ENCODE results near the gene PIK3CG.
A peak's percentile ranks its signal among the peaks of the same experiment; 100 is the strongest.
"Not testable (repeated sequence)": the region's sequence is repeated elsewhere in the genome, so short reads cannot be mapped to it uniquely, and the experiment has no call there.

PIK3CG gene

DNA sequence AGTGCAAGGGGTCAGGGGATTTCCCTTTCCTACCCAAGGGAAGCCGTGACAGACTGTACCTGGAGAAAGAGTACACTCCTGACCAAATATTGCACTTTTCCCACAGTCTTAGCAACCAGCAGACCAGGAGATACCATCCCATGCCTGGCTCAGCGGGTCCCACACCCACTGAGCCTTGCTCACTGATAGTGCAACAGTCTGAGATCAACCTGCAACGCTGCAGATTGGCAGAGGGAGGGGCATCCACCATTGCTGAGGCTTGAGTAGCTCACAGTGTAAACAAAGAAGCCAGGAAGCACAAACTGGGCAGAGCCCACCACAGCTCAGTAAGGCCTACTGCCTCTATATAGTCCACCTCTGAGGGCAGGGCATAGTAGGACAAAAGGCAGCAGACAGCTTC is 53.9 kb downstream of the PIK3CG start:
- no peak for TF ChIP-seq ZNF70 (CRISPR knock-in tag; IDR thresholded peaks at IDR 0.05)
- TF ChIP-seq PATZ1 (CRISPR knock-in tag; IDR thresholded peaks at IDR 0.05; ENCODE audit: borderline replicate concordance), result no peak
- no peak for ATAC-seq

DNA sequence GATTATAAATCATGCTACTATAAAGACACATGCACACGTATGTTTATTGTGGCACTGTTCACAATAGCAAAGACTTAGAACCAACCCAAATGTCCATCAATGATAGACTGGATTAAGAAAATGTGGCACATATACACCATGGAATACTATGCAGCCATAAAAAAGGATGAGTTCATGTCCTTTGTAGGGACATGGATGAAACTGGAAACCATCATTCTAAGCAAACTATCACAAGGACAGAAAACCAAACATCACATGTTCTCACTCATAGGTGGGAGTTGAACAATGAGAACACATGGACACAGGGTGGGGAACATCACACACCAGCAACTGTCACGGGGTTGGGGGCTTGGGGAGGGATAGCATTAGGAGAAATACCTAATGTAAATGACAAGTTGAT is 59.4 kb downstream of the PIK3CG start:
- not testable (repeated sequence) for ATAC-seq

DNA sequence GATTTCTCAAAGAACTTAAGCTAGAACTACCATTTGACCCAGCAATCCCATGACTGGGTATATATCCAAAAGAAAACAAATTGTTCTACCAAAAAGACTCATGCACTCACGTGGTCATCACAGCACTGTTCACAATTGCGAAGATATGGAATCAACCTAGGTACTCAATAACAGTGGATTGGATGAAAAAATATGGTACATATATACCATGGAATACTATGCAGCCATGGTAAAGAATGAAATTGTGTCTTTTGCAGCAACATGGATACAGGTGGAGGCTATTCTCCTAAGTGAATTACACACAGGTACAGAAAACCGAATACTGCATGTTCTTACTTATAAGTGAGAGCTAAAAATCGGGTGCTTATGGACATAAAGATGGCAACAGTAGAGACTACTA is 61.8 kb downstream of the PIK3CG start:
- TF ChIP-seq TSHZ2 (CRISPR knock-in tag; IDR thresholded peaks at IDR 0.05) (no peak), ZNF8 (CRISPR knock-in tag; IDR thresholded peaks at IDR 0.05) (peak; percentile 64)
- no peak for ATAC-seq

DNA sequence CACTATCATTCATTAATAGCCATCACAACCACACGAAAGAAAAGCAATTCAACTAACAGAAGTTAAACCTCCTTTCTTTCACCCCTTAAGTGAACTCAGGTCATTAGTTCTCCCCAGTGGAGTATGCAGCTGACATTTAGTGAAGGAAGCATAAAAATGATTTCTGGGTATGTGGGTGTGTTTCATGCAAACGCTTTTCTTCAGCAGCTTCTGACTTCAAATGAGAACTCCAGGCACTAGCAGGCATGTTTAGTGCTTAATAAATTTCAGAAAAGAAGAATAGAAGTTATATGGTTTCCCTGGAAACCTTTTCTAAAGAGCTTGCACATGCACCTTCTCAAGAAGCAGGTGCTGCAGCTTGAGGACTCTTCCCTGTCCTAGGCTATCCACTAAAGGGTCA is 62.5 kb downstream of the PIK3CG start:
- TF ChIP-seq TCF4 (CRISPR knock-in tag; IDR thresholded peaks at IDR 0.05; ENCODE audit: borderline replicate concordance) (no peak), POU6F1 (CRISPR knock-in tag; IDR thresholded peaks at IDR 0.05; ENCODE audit: borderline replicate concordance, low read depth) (no peak), BACH2 (CRISPR knock-in tag; IDR thresholded peaks at IDR 0.05; ENCODE audit: borderline replicate concordance) (no peak), PATZ1 (CRISPR knock-in tag; IDR thresholded peaks at IDR 0.05; ENCODE audit: borderline replicate concordance) (no peak), CSDC2 (CRISPR knock-in tag; IDR thresholded peaks at IDR 0.05) (no peak), PPARA (CRISPR knock-in tag; IDR thresholded peaks at IDR 0.05; ENCODE audit: borderline replicate concordance) (no peak), ESRRG (CRISPR knock-in tag; IDR thresholded peaks at IDR 0.05) (no peak), ZC3H10 (CRISPR knock-in tag; IDR thresholded peaks at IDR 0.05) (no peak), RARB (CRISPR knock-in tag; IDR thresholded peaks at IDR 0.05) (no peak)
- no peak for ATAC-seq

GRCh38 chr7:106929616-106930015 is 64.5 kb downstream of the PIK3CG start:
- ATAC-seq, result not testable (repeated sequence)

- ATAC-seq, result no peak
- TF ChIP-seq PPARA (CRISPR knock-in tag; IDR thresholded peaks at IDR 0.05; ENCODE audit: borderline replicate concordance) (no peak), ZFP30 (CRISPR knock-in tag; IDR thresholded peaks at IDR 0.05) (no peak), ZNF8 (CRISPR knock-in tag; IDR thresholded peaks at IDR 0.05) (no peak)
- TF ChIP-seq, protein P1, sequence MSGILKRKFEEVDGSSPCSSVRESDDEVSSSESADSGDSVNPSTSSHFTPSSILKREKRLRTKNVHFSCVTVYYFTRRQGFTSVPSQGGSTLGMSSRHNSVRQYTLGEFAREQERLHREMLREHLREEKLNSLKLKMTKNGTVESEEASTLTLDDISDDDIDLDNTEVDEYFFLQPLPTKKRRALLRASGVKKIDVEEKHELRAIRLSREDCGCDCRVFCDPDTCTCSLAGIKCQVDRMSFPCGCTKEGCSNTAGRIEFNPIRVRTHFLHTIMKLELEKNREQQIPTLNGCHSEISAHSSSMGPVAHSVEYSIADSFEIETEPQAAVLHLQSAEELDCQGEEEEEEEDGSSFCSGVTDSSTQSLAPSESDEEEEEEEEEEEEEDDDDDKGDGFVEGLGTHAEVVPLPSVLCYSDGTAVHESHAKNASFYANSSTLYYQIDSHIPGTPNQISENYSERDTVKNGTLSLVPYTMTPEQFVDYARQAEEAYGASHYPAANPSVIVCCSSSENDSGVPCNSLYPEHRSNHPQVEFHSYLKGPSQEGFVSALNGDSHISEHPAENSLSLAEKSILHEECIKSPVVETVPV (CRISPR knock-in tag; IDR thresholded peaks at IDR 0.05), result no peak
Observed at GRCh38 chr7:106936236-106936635, 71.2 kb downstream of the PIK3CG start.

DNA sequence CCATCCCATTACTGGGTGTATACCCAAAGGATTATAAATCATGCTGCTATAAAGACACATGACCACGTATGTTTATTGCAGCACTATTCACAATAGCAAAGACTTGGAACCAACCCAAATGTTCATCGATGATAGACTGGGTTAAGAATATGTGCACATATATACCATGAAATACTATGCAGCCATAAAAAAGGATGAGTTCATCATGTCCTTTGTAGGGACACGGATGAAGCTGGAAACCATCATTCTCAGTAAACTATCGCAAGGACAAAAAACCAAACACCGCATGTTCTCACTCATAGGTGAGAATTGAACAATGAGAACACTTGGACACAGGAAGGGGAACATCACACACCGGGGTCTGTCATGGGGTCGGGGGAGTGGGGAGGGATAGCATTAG is 73.0 kb downstream of the PIK3CG start:
- ATAC-seq, result not testable (repeated sequence)
